Loucy (cell line): Measurements from ENCODE around the gene PDLIM4.

ENCODE experiments used
- H2AFZ ChIP-seq: fragments of 200-600 bp; sonication (generic); 2 replicates; pipeline ENCODE4 v1.6.0; 2016; ENCODE audit warnings: antibody characterized with exemption, mild to moderate bottlenecking, low read length, moderate library complexity
- H3F3A ChIP-seq: fragments of 200-600 bp; 2 replicates; pipeline ENCODE4 v1.6.0; 2016; ENCODE audit warnings: antibody characterized with exemption, low read depth, mild to moderate bottlenecking
- H3K27me3 ChIP-seq: fragments of 200-600 bp; sonication (generic); 2 replicates; pipeline ENCODE4 v1.6.1; 2014; ENCODE audit warnings: low read length, mild to moderate bottlenecking; ENCODE audit not compliant: insufficient read depth, poor library complexity, severe bottlenecking
- H3K36me3 ChIP-seq: fragments of 200-600 bp; sonication (generic); 2 replicates; pipeline ENCODE4 v1.6.1; 2016; ENCODE audit warnings: low read length; ENCODE audit not compliant: insufficient read depth
- H3K4me1 ChIP-seq: fragments of 200-600 bp; sonication (generic); 2 replicates; pipeline ENCODE4 v1.5.1; 2014; ENCODE audit warnings: low read length, mild to moderate bottlenecking; ENCODE audit not compliant: insufficient read depth, poor library complexity, severe bottlenecking
- H3K4me2 ChIP-seq: fragments of 200-600 bp; sonication (generic); 2 replicates; pipeline ENCODE4 v1.6.0; 2014; ENCODE audit warnings: antibody characterized with exemption, low read length, low read depth, mild to moderate bottlenecking; ENCODE audit not compliant: poor library complexity, severe bottlenecking
- H3K4me3 ChIP-seq: fragments of 200-600 bp; sonication (generic); 2 replicates; pipeline ENCODE4 v1.5.1; 2014; ENCODE audit warnings: low read length, mild to moderate bottlenecking, mixed read lengths; ENCODE audit not compliant: poor library complexity, severe bottlenecking
- H3K79me2 ChIP-seq: fragments of 200-600 bp; sonication (generic); 2 replicates; pipeline ENCODE4 v1.6.1; 2014; ENCODE audit warnings: low read length; ENCODE audit not compliant: insufficient read depth
- H3K9ac ChIP-seq: fragments of 200-600 bp; sonication (generic); 2 replicates; pipeline ENCODE4 v1.6.0; 2014; ENCODE audit warnings: mild to moderate bottlenecking, low read depth, low read length, moderate library complexity; ENCODE audit not compliant: poor library complexity, severe bottlenecking
- H3K9me2 ChIP-seq: fragments of 200-600 bp; sonication (generic); replicated peaks from 2 replicates; pipeline ENCODE4 v1.6.1; 2016; ENCODE audit warnings: low read depth, low read length, mixed read lengths
- H3K9me3 ChIP-seq: fragments of 200-600 bp; sonication (generic); 2 replicates; pipeline ENCODE4 v1.6.1; 2014; ENCODE audit warnings: mild to moderate bottlenecking, antibody characterized with exemption, low read length, low read depth; ENCODE audit not compliant: insufficient read depth
- H4K20me1 ChIP-seq: fragments of 200-600 bp; sonication (generic); 2 replicates; pipeline ENCODE4 v1.6.0; 2014; ENCODE audit warnings: antibody characterized with exemption, low read length, mild to moderate bottlenecking; ENCODE audit not compliant: insufficient read depth, poor library complexity, severe bottlenecking
- EZH2phosphoT487 ChIP-seq: fragments of 200-600 bp; IDR thresholded peaks from 2 replicates; pipeline ENCODE4 v1.6.1; 2018; ENCODE audit warnings: antibody characterized with exemption, mild to moderate bottlenecking, moderate library complexity, borderline replicate concordance
- TF ChIP-seq, protein P1 (sequence below): fragments of 200-600 bp; sonication (generic); conservative IDR thresholded peaks from 2 replicates; pipeline ENCODE4 v1.5.1; 2014; ENCODE audit warnings: mild to moderate bottlenecking, antibody characterized with exemption, low read length

PDLIM4 gene

DNA sequence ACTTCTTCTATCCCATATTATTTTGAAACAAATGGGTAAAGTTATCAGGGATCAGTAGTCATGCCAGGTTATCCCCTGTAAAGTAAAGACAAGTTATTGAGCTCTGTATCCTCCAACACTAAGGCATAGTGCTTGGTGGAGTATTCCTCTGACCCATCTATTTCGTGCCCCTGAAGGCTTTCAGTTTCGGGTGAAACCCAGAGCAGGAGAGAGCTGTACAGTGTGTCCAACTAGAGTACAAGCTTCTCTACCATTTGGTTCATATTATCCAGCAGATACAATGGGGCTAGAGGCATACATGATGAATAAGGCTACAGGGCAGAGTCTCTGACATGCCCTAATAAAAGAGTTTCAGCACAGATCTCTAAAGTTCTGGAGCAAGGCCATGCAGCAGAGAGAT, 33.5 kb downstream of the PDLIM4 start:
- Histone ChIP-seq H3K9ac (no peak overlapping the region), H3K4me3 (no peak overlapping the region), H3K4me2 (no peak overlapping the region), H3F3A (no peaks in the 10 kb centered on the region), H3K36me3 (no peaks in the 10 kb centered on the region), H3K27me3 (no peaks in the 10 kb centered on the region), H3K9me2 (no peaks in the 10 kb centered on the region), H3K9me3 (no peaks in the 10 kb centered on the region), H3K79me2 (no peaks in the 10 kb centered on the region), H3K4me1 (peaks cover 16% of the 10 kb centered on the region), H4K20me1 (no peaks in the 10 kb centered on the region), H2AFZ (no peak overlapping the region)
- no peak for TF ChIP-seq EZH2phosphoT487

DNA sequence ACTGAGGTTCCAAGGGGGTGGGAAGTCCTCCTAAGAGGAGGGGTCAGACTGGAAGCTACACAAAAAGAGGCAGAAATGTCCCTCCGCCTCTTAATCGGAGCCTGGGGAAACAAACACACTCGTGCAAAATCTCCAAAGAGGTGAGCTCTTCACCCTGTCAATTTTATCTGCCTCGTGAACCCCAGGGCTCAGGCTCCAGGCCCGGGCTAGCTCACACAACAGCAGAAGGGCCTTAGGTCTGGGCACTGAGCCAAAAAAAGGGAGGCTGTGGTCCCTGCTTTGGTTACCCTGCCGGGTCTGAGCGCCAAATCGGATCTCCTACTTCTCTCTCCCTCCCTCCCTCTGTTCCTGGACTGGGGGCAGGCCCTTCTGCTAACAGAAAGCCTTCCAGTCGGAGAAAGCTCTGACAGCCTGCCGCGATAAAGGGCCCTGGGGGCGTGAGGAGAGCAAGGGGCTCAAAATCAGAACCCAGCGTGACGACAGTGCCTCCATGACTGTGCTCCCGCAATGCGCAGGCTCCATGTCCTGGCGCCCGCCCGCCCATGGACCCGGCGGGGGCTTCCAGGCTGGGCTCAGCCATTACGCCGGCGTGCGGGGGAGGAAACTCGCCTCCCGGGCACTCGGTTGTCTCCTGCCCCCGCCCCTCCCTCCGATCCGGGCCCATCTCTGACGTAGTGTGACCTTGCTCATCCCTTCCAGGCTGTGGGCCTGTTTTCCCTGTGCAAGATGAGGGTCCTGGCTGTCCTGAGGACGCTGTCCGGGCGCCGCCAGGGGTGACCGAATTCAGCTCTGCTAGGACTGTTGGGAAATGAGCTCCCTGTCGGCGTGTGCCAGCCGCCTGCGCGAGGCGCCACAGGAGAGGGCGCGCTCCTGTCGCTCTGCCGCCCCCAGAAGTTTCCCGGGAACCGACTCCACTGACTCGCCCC, 35.8 kb downstream of the PDLIM4 start:
- Histone ChIP-seq H3K9me3 (no peaks in the 10 kb centered on the region), H3K4me3 (peak overlapping the region; percentile 77), H3K9ac (peak overlapping the region; percentile 79), H3K4me2 (peak overlapping the region; percentile 76), H3F3A (no peaks in the 10 kb centered on the region), H3K36me3 (no peaks in the 10 kb centered on the region), H3K9me2 (no peaks in the 10 kb centered on the region), H3K27me3 (no peaks in the 10 kb centered on the region), H4K20me1 (no peaks in the 10 kb centered on the region), H3K79me2 (no peaks in the 10 kb centered on the region), H2AFZ (peak overlapping the region; percentile 85), H3K4me1 (peaks cover 16% of the 10 kb centered on the region)
- TF ChIP-seq, protein P1, sequence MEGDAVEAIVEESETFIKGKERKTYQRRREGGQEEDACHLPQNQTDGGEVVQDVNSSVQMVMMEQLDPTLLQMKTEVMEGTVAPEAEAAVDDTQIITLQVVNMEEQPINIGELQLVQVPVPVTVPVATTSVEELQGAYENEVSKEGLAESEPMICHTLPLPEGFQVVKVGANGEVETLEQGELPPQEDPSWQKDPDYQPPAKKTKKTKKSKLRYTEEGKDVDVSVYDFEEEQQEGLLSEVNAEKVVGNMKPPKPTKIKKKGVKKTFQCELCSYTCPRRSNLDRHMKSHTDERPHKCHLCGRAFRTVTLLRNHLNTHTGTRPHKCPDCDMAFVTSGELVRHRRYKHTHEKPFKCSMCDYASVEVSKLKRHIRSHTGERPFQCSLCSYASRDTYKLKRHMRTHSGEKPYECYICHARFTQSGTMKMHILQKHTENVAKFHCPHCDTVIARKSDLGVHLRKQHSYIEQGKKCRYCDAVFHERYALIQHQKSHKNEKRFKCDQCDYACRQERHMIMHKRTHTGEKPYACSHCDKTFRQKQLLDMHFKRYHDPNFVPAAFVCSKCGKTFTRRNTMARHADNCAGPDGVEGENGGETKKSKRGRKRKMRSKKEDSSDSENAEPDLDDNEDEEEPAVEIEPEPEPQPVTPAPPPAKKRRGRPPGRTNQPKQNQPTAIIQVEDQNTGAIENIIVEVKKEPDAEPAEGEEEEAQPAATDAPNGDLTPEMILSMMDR = 0 out of 2 replicates have a peak, but pooled peaks have one; percentile 11
- TF ChIP-seq EZH2phosphoT487 = no peak

DNA sequence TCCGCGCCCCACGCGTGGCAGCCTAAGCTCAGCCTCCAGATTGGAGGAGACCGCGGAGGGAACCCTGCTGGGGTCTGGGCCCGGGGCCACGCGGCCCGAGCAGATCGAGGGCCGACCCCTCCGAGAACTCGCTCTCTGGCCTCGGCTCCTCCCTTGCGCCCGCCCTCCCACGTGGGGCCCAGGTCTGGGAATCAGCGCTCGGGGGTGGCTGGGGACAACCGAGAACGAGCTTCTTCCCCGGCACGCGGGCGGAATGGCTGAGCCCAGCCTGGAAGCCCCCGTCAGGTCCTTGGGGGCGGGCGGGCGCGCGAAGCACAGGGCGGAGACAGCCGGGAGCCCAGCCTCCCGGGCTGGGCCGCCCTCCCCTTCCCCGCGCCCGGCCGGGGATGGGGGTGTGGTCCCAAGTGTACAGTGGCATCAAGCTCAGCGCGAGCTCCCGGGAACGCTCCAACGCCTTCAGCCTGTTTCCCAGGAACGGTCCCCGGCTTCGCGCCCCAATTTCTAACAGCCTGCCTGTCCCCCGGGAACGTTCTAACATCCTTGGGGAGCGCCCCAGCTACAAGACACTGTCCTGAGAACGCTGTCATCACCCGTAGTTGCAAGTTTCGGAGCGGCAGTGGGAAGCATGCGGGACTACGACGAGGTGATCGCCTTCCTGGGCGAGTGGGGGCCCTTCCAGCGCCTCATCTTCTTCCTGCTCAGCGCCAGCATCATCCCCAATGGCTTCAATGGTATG, 36.7 kb downstream of the PDLIM4 start, which contains the start of gene SLC22A4:
SLC22A4 (plus strand) TSS at position 403 of the 736 bp plus-strand sequence; CDS start at position 626, 223 bp downstream.
- Histone ChIP-seq H3K4me3 (peak within 1 kb of the TSS; percentile 77), H3K79me2 (no peaks in the 10 kb centered on the region), H3K36me3 (no peaks in the 10 kb centered on the region)

More for the DNA sequence above, 36.7 kb downstream of the PDLIM4 start, which contains the start of gene SLC22A4:
- TF ChIP-seq, protein P1 = 0 out of 2 replicates have a peak, but pooled peaks have one; percentile 3
- TF ChIP-seq EZH2phosphoT487 = no peak
- no peaks in the 10 kb centered on the region for H3K9me3 ChIP-seq
- H3K4me1 ChIP-seq = peaks cover 16% of the 10 kb centered on the region
- H3K9me2 ChIP-seq = no peaks in the 10 kb centered on the region
- H3F3A ChIP-seq = no peaks in the 10 kb centered on the region
- peak within 1 kb of the TSS; percentile 79 for H3K9ac ChIP-seq
- H3K27me3 ChIP-seq = no peaks in the 10 kb centered on the region
- H2AFZ ChIP-seq = peak within 1 kb of the TSS; percentile 85
- H4K20me1 ChIP-seq = no peaks in the 10 kb centered on the region
- H3K4me2 ChIP-seq = peak within 1 kb of the TSS; percentile 76
